Activated CD4-positive, CD25-positive, alpha-beta regulatory T cell treated with anti-CD3 and anti-CD28 coated beads, Interleukin-2, amount 50 U/mL, for 24 hours (primary cell): ENCODE measurements around the gene ANKRD22.
A peak's percentile ranks its signal among the peaks of the same experiment; 100 is the strongest.

Experiments
- ATAC-seq, 2 donors: fragments of 150-1000 bp; cut with Tn5 transposase; one replicate each; pipeline ENCODE4 v1.10.0; 2021; ENCODE audit warnings: mild to moderate bottlenecking in 1 of 2, moderate library complexity in 1 of 2

Gene ANKRD22

DNA sequence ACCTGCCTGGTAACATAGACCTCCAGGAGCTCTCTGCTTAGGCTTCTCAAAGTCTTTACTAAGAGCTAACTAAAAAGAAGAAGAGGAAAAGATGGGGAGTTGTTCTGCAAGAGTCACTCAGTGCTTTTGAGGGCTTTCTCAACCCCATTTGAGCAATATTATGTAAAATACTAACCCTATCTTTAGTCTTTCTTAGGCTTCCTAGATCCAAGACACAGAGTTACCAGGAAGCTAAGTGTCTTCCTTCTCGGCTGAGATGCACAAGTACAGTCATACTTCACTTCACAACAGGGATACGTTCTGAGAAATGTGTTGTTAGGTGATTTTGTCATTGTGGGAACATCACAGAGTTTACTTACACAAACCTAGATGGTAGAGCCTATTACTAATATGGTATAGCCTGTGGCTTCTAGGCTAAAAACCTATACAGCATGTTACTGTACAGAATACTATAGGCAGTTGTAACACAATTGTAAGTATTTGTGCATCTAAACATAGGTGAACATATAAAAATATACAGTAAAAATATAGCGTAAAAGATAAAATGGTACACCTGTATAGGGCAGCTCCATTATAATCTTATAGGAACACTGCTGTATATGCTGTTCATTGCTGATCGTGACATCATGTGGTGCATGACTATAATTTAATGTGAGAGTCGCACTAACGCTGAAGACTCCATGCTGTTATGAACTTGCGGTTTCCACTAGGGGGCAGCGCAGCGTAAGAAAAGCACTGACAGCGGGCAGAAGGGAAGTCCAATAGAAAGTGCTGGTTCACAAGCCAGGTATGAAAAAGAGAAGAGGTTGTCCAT, 16.3 kb downstream of the ANKRD22 start:
- peak; percentile 67 to 70 for ATAC-seq

GRCh38 chr10:88833723-88834122, 17.9 kb downstream of the ANKRD22 start:
- ATAC-seq: no peak

GRCh38 chr10:88833156-88833555, 18.5 kb downstream of the ANKRD22 start:
- no peak for ATAC-seq

- ATAC-seq: no peak
Measured at GRCh38 chr10:88832376-88832775, 19.3 kb downstream of the ANKRD22 start.

DNA sequence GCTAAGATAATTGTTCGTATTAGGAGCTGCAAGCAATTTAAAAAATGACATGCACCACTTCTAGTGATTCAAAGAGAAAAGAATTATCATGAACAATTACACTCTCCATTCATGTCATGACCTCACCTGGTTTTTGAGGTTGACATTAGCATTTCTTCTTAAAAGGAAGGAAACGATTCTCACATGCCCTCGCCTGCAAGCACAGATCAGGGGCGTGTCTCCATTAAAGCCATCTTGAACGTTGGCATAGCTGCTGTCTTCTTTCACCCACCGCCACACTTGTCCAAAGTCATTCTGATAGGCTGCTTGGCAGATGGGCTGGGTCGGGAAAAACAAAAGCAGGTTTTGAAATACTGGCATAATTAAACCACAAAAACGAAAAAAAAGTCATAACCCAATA, 19.9 kb downstream of the ANKRD22 start:
- peak; percentile 66 to 70 for ATAC-seq

DNA sequence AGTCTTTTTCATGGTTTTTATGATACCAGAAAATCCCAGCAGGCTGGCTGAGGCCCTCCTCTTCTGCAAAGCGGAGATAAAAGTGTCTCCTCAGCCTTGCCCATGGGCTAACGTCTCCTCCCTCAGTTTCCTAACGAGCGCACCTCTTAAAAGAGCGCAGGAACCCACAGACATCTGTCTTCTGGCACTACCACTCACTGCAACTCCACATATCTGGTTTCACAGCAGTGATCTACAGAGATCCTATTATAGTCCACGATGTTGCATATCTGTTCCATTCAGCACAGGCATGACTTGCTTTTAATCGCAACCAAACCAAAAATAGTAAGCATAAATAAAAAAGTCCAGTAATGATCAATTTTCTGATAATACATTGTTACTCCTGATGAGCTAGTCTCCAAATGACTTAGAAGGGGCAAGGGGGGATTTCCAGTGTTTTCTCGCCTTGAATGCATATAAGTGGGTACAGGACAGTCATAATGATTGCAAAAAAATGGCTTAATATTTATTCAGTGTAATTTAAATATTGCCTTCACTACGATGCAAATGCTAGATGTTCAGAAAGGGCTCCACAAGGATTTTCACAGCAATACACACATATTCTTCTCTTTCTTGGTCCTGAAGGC, 20.9 kb downstream of the ANKRD22 start:
- ATAC-seq: peak; percentile 61 to 62

DNA sequence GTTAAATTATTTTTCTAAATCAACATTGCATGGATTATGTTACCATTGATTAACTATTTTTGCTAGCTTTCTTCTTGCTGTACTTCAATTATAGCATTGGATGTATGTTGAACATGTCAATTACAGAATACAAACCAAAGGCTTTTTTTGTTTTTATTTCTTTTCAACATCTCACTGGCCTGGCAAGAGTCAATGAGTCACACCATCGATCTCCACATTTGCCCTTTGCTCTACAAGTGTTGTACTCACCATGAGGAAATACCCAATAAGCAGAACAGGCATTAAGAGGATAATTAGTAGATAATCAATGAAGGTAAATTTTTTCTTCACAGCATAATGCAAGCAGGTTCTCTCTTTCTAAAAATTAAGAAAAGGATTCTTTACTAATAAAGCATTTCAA, 23.3 kb downstream of the ANKRD22 start:
- ATAC-seq: no peak

- ATAC-seq: no peak
Measured at GRCh38 chr10:88827671-88828070, 24.0 kb downstream of the ANKRD22 start.

DNA sequence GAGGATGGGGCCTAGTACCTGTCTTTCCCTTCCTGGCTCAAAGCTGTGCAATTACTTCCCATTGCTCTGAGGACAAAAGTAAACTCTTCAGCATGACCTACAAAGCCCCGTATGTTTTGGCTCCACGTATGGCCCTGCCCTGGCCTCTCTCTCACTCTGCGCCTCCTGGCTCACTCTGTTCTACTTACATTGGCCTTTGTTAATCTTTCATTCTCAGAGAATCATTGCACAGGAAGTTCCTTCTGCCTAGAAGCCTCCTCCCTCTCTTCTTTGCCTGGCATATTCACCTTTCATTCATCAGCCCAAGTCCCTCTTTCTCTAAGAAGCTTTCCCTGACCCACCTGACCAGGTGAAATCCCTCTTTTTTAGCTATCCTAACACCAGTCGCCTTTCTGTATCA, 25.3 kb downstream of the ANKRD22 start:
- ATAC-seq: no peak

GRCh38 chr10:88820748-88821401, 30.8 kb downstream of the ANKRD22 start:
- ATAC-seq: no peak

DNA sequence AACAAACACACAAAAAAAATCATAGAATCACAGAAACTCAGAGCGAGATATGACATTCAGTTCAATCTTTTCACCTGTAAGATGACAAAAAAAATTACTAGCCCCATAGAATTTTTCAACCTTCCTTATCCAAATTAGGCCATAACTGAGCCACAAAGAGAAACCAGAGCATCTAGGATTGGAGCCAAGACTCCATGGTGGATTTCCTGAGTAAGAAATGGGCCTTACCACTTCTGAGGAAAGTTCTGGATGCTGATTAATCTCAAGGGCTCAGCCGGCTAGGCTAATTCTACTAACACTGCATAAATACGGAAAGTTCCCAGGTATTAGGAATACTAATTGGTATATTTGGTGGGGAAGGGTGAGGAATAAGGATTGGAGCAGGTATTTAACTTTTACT, 32.4 kb downstream of the ANKRD22 start:
- no peak for ATAC-seq

GRCh38 chr10:88813200-88813599, 38.4 kb downstream of the ANKRD22 start:
- no peak for ATAC-seq

DNA sequence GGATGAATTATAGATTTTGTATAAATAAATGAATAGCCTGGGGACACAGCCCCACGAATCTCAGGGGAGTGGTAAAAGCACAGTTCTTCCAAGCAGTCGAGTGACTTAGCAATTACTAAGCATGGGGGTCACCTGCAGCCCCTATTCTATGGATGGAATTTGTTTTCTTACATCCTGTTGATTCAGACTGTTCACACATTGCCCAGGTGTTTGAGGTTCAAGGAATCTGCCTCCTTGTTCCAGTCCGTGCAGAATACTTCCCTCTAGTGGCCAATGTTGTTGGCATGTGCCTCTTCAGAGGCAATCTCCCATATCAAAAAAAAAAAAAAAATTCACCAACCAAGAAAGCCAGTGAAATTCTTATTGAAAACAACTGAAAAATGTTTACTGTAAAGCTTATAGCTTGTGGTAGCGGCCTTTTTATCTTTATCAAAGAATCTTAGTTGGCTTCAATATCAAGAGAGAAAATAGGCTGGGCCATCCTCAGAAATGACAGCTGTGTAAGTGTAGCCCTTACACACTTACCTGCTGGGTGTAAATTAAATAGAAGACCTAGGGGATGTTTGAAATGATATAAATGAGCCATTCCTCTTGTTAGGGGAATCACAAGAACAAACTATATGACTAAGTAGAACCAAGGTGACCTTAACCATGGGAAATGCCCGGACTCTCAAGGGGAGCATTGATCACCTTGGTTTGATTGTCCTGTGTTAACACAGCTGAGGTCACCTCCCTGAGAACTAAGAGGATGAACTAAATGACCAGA, 41.3 kb downstream of the ANKRD22 start:
- peak; percentile 58 to 62 for ATAC-seq

DNA sequence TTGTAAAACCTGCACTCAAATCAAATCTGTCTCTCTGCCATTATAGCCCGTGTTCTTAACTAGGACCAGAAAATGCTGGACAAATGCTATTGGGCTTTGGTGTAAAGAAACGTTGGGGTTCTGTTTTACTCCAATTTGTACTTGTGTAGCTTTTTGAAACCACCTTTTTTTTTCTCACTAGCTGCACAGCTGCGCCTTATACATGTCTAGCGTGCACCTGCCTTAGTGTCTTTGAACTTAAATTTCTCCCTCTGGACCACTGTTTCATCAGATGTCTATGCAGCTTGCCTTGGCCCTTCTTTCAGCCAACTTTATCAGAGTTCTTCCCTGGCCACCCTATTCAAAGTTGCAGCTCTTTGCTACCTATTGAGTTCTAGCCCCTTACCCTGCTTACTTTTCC, 42.0 kb downstream of the ANKRD22 start:
- no peak for ATAC-seq

DNA sequence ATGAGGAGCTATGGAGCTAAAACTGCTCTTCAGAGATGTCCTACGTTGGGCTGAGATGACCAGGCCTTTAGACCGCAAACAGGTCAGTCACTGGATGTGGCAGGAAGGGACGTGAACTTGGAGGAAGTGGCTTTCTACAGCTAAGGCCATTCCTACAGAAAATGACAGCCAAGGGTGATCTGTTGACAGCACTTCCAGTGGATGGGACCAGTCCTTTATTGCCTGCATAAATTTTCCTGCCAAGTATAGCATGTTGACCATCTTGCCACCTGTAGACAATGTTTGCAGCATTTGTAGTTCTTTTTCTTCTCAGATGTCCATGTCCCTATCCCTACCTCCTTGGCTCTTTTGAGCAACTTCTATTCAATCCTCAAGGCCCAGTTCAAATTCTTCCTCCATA, 45.7 kb downstream of the ANKRD22 start:
- no peak for ATAC-seq

DNA sequence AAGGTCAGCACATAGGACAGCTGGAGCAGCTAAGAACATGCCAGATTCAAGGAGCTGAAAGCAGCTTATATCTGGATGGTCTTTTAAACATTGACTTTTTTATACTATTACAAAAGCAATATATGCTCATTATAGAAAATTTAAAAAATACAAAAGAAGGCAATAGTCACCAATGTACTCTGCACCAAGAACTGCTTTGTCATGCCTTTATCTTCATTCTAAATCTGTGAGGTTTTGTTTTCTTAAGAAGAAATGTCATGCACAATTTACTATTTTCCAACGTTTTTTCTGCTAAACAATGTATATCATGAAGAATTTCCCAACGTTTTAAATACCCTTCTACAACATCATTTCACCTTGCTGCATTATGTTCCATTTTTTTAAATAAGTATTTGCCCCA, 46.3 kb downstream of the ANKRD22 start:
- no peak for ATAC-seq

- no peak for ATAC-seq
Measured at GRCh38 chr10:88804083-88804812, 47.4 kb downstream of the ANKRD22 start.

- no peak for ATAC-seq
Measured at GRCh38 chr10:88803641-88804040, 48.0 kb downstream of the ANKRD22 start.

- no peak for ATAC-seq
Measured at GRCh38 chr10:88802523-88803285, 48.9 kb downstream of the ANKRD22 start, which contains the start of gene LIPM. LIPM (plus strand) TSS chr10:88802730; CDS start chr10:88802897, 167 bp downstream.

GRCh38 chr10:88800152-88801125, 51.2 kb downstream of the ANKRD22 start:
- ATAC-seq: peak; percentile 58 to 70
